Prostate gland (tissue), 2 donors: Measurements from ENCODE around the gene DUOX1.

Experiments
- POLR2A ChIP-seq: fragments of 450-650 bp; IDR thresholded peaks from one replicate; pipeline ENCODE4 v1.6.1; 2016; ENCODE audit warnings: antibody characterized with exemption, mild to moderate bottlenecking
- POLR2AphosphoS5 ChIP-seq: sonication (generic); formaldehyde crosslinking; IDR thresholded peaks from one replicate; pipeline ENCODE4 v1.6.1; 2017; ENCODE audit warnings: antibody characterized with exemption
- TF ChIP-seq, protein P1 (sequence below), 4 experiments: fragments of 200-600 bp in 2 of 4; fragments of 450-650 bp in 2 of 4; sonication (generic) in 2 of 4; IDR thresholded peaks; 1 replicate in 3 of 4; 2 replicates in 1 of 4; pipeline ENCODE4 v1.5.1; 2016 to 2019; ENCODE audit warnings: antibody characterized with exemption in 4 of 4, mild to moderate bottlenecking in 2 of 4, moderate library complexity in 2 of 4

DNA sequence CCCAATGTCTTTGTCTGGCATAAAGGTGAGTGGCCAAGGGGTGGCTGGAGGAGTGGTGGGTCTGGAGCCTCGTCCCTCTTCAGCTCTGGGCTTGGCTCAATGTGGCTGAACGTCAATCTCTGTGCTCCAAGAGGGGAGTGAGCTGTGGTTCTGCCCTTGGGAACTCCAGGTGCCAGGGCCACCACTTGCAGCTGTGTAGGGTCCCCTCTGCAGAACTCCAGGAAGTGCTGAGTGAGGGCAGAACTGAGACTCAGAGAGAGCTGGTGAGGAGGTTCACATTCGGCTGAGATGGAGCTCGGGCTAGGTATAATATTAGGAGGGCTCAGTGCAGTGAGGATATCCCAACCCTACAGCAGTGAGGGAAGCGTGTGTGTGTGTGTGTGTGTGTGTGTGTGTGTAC lies 11.6 kb downstream of the DUOX1 start:
- TF ChIP-seq, protein P1, sequence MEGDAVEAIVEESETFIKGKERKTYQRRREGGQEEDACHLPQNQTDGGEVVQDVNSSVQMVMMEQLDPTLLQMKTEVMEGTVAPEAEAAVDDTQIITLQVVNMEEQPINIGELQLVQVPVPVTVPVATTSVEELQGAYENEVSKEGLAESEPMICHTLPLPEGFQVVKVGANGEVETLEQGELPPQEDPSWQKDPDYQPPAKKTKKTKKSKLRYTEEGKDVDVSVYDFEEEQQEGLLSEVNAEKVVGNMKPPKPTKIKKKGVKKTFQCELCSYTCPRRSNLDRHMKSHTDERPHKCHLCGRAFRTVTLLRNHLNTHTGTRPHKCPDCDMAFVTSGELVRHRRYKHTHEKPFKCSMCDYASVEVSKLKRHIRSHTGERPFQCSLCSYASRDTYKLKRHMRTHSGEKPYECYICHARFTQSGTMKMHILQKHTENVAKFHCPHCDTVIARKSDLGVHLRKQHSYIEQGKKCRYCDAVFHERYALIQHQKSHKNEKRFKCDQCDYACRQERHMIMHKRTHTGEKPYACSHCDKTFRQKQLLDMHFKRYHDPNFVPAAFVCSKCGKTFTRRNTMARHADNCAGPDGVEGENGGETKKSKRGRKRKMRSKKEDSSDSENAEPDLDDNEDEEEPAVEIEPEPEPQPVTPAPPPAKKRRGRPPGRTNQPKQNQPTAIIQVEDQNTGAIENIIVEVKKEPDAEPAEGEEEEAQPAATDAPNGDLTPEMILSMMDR (IDR thresholded peaks at IDR 0.05), result no peak
- no peak for TF ChIP-seq POLR2AphosphoS5
- no peak for TF ChIP-seq POLR2A
